T-helper 1 cell treated with Interleukin-12 subunit alpha and Interleukin-12 subunit beta and Interleukin-4 antibody, amounts not matched to agents 30 μg/mL and 1 μg/mL, for 36 hours (primary cell): Measurements from ENCODE around the gene CASP1.
"Not testable (repeated sequence)": the region's sequence is repeated elsewhere in the genome, so short reads cannot be mapped to it uniquely, and the experiment has no call there.

ENCODE experiments used
- H3K27ac Mint-ChIP-seq: one replicate; pipeline ENCODE4 v1.8.0; 2021; ENCODE audit warnings: mild to moderate bottlenecking, mixed read lengths
- H3K27me3 Mint-ChIP-seq: one replicate; pipeline ENCODE4 v1.8.0; 2021; ENCODE audit warnings: low read depth, mixed read lengths
- H3K36me3 Mint-ChIP-seq: one replicate; pipeline ENCODE4 v1.8.0; 2021; ENCODE audit warnings: low read depth, mixed read lengths
- H3K4me1 Mint-ChIP-seq: one replicate; pipeline ENCODE4 v1.8.0; 2021; ENCODE audit warnings: low read depth, mixed read lengths
- H3K4me3 Mint-ChIP-seq: one replicate; pipeline ENCODE4 v1.8.0; 2021; ENCODE audit warnings: mild to moderate bottlenecking, moderate library complexity, mixed read lengths
- H3K9me3 Mint-ChIP-seq: one replicate; pipeline ENCODE4 v1.8.0; 2021; ENCODE audit warnings: mixed read lengths

The CASP1 gene

GRCh38 chr11:105034813-105035620, at the start of gene CASP1:
TSS of gene CASP1 (minus strand) at chr11:105035144. CDS start at chr11:105035113, 31 bp downstream.
- Mint-ChIP-seq H3K27ac (peak within 1 kb of the TSS; percentile 91), H3K27me3 (no peaks in the 10 kb centered on the region), H3K4me3 (peak within 1 kb of the TSS; percentile 93), H3K36me3 (peaks cover 45% of the 10 kb centered on the region), H3K4me1 (peaks cover 28% of the 10 kb centered on the region), H3K9me3 (peaks cover 9% of the 10 kb centered on the region)

DNA sequence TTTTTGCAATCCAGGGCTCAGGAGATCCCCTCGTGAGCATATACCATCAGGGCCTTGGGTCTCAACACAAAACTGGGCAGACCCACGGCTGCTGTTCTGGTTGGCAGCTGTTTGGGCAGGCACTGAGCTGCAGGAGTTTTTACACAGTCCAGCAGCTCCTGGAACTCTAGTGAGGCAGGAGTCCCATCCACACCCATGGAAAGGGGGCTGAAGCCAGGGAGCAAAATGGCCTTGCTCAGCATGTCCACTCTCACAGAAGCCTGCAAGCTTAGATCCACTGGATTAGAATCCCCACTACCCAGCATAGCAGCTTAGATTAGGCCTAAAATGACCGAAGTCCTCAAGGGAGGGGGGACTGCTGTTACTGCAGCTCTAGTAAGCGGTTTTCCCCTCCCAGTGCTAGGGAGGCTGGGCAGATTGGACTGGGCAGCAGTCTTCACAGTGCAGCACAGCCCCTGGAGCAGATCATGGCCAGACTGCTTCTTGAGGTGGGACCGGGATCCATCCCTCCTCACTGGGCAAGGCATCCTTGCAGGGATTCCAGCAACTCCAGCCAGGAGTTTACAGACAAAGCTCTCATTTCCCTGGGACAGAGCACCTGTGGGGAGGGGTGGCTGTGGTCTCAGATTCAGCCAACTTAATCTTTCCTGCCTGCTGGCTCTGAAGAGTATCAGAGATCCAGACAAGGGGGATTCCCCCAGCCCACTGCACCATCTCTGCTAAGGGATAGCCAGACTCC, 46.6 kb upstream of the CASP1 start:
- H3K4me1 Mint-ChIP-seq, result peaks cover 18% of the 10 kb centered on the region
- H3K27me3 Mint-ChIP-seq, result peaks cover 27% of the 10 kb centered on the region
- no peaks in the 10 kb centered on the region for H3K9me3 Mint-ChIP-seq
- peaks cover 1% of the 10 kb centered on the region for H3K36me3 Mint-ChIP-seq
- no peak overlapping the region for H3K4me3 Mint-ChIP-seq
- H3K27ac Mint-ChIP-seq, result no peak overlapping the region

GRCh38 chr11:105080171-105080906, 45.4 kb upstream of the CASP1 start:
- H3K27ac Mint-ChIP-seq, H3K9me3 Mint-ChIP-seq, H3K4me3 Mint-ChIP-seq, H3K36me3 Mint-ChIP-seq: not testable (repeated sequence)
- Mint-ChIP-seq H3K27me3 (peaks cover 26% of the 10 kb centered on the region), H3K4me1 (peaks cover 18% of the 10 kb centered on the region)

DNA sequence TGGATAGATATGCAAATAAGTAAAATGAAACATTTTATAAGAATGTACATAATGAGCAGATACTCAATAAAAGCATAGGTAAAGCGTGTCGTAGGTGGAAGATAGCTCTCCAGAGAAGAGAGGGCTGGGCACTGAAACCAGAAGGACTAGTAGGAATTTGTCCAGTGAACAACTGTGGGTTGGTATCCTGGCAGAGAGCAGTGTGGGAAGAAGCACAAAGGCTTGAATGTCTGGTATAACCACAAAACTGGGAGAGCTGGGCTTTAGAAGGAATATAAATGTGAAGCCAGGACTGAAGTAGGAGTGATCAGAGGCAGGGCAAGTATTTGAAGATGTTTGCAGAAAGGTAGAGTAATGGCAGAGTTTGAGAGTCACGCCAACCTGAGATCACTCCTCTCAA, 43.3 kb upstream of the CASP1 start:
- no peaks in the 10 kb centered on the region for H3K9me3 Mint-ChIP-seq
- H3K4me1 Mint-ChIP-seq, result peaks cover 18% of the 10 kb centered on the region
- H3K27me3 Mint-ChIP-seq, result peaks cover 25% of the 10 kb centered on the region
- peaks cover 1% of the 10 kb centered on the region for H3K36me3 Mint-ChIP-seq
- H3K27ac Mint-ChIP-seq, result no peak overlapping the region
- H3K4me3 Mint-ChIP-seq, result no peak overlapping the region

DNA sequence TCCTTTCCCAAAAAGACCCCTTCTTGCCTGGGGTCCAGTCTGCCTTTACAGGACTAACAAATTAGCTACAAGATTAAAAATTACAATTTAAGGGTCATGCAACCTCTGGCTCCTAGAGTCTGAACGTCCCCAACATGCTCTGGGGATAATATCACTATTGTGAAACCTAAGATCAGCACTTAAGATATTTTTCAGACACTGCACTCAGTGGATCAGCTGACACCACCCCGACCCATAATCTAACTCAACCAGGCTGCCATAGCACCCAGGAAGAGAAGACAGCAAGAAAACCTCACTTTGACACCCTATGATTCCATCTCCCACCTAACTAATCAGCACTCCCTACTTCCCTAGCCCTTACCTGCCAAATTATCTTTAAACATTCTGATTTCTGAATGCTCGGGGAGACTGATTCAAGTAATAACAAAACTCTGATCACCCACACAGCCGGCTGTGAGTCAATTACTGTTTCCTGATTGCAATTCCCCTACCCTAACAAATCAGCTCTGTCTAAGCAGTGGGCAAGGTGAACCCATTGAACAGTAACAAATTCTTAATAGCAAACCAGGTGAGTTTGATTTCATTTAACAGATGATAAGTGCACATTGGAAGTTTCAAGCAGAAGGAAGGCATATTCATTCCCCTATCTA, 42.3 kb upstream of the CASP1 start:
- H3K4me3 Mint-ChIP-seq, H3K36me3 Mint-ChIP-seq, H3K9me3 Mint-ChIP-seq, H3K27ac Mint-ChIP-seq: not testable (repeated sequence)
- Mint-ChIP-seq H3K4me1 (peaks cover 18% of the 10 kb centered on the region), H3K27me3 (peaks cover 19% of the 10 kb centered on the region)

GRCh38 chr11:105074166-105074530, 39.2 kb upstream of the CASP1 start:
- H3K36me3 Mint-ChIP-seq, result peaks cover 3% of the 10 kb centered on the region
- H3K4me1 Mint-ChIP-seq, result peaks cover 18% of the 10 kb centered on the region
- H3K9me3 Mint-ChIP-seq, result no peaks in the 10 kb centered on the region
- H3K27me3 Mint-ChIP-seq, result peaks cover 19% of the 10 kb centered on the region
- H3K4me3 Mint-ChIP-seq, result no peak overlapping the region
- H3K27ac Mint-ChIP-seq, result no peak overlapping the region

DNA sequence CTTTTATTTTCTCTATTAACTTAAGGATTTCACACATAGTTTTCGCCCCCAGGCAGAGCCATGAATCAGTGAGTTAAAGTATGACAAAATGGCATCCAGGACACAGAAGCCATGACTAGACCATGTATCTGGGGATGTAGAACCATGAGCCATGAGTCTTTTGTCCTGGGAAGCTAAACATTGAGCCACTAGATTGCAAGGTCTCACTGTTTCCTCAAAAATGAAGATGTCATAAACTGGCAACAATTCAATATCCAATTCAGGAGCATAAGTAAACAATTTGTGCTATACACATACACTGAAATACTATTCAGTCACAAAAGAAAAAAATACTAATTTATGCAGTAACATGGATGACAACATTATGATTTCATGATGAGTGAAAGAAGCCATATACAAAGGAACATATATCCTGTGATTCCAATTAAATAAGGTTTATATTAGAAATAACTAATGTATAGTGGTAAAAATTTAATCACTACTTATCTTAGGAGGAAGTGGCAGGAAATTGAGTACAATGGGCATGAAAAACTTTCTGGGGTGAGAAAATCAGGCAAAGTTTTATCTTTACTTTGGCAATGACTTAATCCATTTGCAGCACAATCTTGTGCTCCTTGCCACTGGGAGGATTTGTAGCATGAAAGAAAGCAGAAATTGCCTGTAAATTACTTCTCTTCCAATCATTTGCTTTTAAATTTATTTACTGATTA, 38.7 kb upstream of the CASP1 start:
- no peaks in the 10 kb centered on the region for H3K9me3 Mint-ChIP-seq
- peaks cover 5% of the 10 kb centered on the region for H3K36me3 Mint-ChIP-seq
- peaks cover 19% of the 10 kb centered on the region for H3K27me3 Mint-ChIP-seq
- no peak overlapping the region for H3K27ac Mint-ChIP-seq
- H3K4me3 Mint-ChIP-seq, result no peak overlapping the region
- peaks cover 18% of the 10 kb centered on the region for H3K4me1 Mint-ChIP-seq

DNA sequence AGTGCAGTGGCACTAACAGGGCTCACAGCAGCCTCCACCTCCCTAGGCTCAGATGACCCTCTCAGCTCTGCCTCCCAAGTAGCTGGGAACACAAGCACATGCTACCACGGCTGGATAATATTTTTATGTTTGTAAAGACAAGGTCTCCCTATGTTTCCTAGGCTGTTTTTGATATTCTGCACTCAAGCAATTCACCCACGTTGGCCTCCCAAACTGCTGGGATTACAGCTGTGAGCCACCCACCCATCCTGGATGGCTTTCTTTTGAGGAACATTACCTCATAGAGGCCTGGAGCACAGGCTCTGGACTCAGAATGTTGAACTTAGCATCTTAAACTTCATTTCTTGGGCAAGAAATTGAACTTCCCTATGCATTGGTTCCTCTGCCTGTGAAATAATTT, 37.1 kb upstream of the CASP1 start:
- H3K9me3 Mint-ChIP-seq, H3K27ac Mint-ChIP-seq, H3K36me3 Mint-ChIP-seq, H3K4me3 Mint-ChIP-seq: not testable (repeated sequence)
- Mint-ChIP-seq H3K4me1 (peaks cover 14% of the 10 kb centered on the region), H3K27me3 (peaks cover 21% of the 10 kb centered on the region)

- H3K27me3 Mint-ChIP-seq, result peaks cover 21% of the 10 kb centered on the region
- peak overlapping the region; percentile 90 for H3K4me3 Mint-ChIP-seq
- H3K36me3 Mint-ChIP-seq, result peaks cover 3% of the 10 kb centered on the region
- H3K4me1 Mint-ChIP-seq, result peaks cover 14% of the 10 kb centered on the region
- peak overlapping the region; percentile 91 for H3K27ac Mint-ChIP-seq
- H3K9me3 Mint-ChIP-seq, result no peaks in the 10 kb centered on the region
These were observed 36.3 kb upstream of the CASP1 start for GRCh38 chr11:105071089-105071732.

DNA sequence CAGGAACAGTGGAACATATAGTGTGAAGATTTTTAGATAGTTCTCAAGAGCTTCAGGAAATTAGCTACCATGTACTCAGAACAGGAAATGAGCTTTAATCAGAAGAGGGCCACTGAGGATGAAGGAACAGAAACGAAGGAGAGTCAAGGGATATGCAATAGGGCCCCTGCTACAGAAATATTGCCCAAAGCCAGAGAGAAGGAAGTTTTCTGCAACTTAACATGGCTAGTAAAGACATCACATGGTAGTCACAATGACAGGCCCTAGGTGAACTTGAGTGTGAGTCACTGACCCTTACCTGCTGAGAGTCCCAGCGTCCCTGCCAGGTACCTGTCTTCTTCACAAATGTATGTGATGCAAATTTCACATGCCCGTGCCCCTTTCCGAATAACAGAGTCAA, 35.4 kb upstream of the CASP1 start:
- H3K36me3 Mint-ChIP-seq, result peaks cover 5% of the 10 kb centered on the region
- H3K27me3 Mint-ChIP-seq, result peaks cover 15% of the 10 kb centered on the region
- peak overlapping the region; percentile 90 for H3K4me3 Mint-ChIP-seq
- H3K27ac Mint-ChIP-seq, result no peak overlapping the region
- H3K9me3 Mint-ChIP-seq, result no peaks in the 10 kb centered on the region
- H3K4me1 Mint-ChIP-seq, result peaks cover 14% of the 10 kb centered on the region

GRCh38 chr11:105069749-105070148, 34.8 kb upstream of the CASP1 start:
- peaks cover 14% of the 10 kb centered on the region for H3K4me1 Mint-ChIP-seq
- not testable (repeated sequence) for H3K36me3 Mint-ChIP-seq, H3K27ac Mint-ChIP-seq, H3K9me3 Mint-ChIP-seq, H3K27me3 Mint-ChIP-seq
- H3K4me3 Mint-ChIP-seq, result peak overlapping the region; percentile 90

GRCh38 chr11:105063245-105063941, 28.4 kb upstream of the CASP1 start:
- not testable (repeated sequence) for H3K27ac Mint-ChIP-seq, H3K4me1 Mint-ChIP-seq, H3K4me3 Mint-ChIP-seq, H3K9me3 Mint-ChIP-seq, H3K27me3 Mint-ChIP-seq
- peaks cover 12% of the 10 kb centered on the region for H3K36me3 Mint-ChIP-seq

GRCh38 chr11:105057432-105057831, 22.5 kb upstream of the CASP1 start:
- H3K36me3 Mint-ChIP-seq, result peaks cover 3% of the 10 kb centered on the region
- no peak overlapping the region for H3K27ac Mint-ChIP-seq
- H3K4me3 Mint-ChIP-seq, result no peak overlapping the region
- H3K4me1 Mint-ChIP-seq, result no peaks in the 10 kb centered on the region
- H3K9me3 Mint-ChIP-seq, result no peaks in the 10 kb centered on the region
- peaks cover 6% of the 10 kb centered on the region for H3K27me3 Mint-ChIP-seq
